IMR-90 (cell line): ENCODE results near the gene KLHL12.

Source experiments
- FOS ChIP-seq: fragments of 150-350 bp; IDR thresholded peaks from 2 replicates; pipeline ENCODE4 v1.6.1; 2016; ENCODE audit warnings: low read depth, low read length
- MAFK ChIP-seq: IDR thresholded peaks from 2 replicates; pipeline ENCODE4 v1.6.1; 2012; ENCODE audit warnings: low read depth, low read length, improper control_type of control experiment
- MXI1 ChIP-seq: IDR thresholded peaks from 2 replicates; pipeline ENCODE4 v1.6.1; 2012; ENCODE audit warnings: low read depth, mild to moderate bottlenecking, low read length, moderate library complexity, borderline replicate concordance
- POLR2A ChIP-seq: IDR thresholded peaks from 2 replicates; pipeline ENCODE4 v1.6.1; 2012; ENCODE audit warnings: mild to moderate bottlenecking, low read depth, low read length
- RAD21 ChIP-seq: IDR thresholded peaks from 2 replicates; pipeline ENCODE4 v1.6.1; 2012; ENCODE audit warnings: low read length, improper control_type of control experiment
- RCOR1 ChIP-seq: IDR thresholded peaks from 2 replicates; pipeline ENCODE4 v1.6.1; 2012; ENCODE audit warnings: mild to moderate bottlenecking, low read length, improper control_type of control experiment; ENCODE audit not compliant: insufficient replicate concordance
- SMC3 ChIP-seq: fragments of 150-350 bp; IDR thresholded peaks from 2 replicates; pipeline ENCODE4 v1.6.1; 2016; ENCODE audit warnings: low read depth, mild to moderate bottlenecking, antibody characterized with exemption, low read length, moderate library complexity
- TF ChIP-seq, protein P1 (sequence below): conservative IDR thresholded peaks from 2 replicates; pipeline ENCODE4 v1.5.1; 2012; ENCODE audit warnings: mild to moderate bottlenecking, low read depth, low read length, improper control_type of control experiment

DNA sequence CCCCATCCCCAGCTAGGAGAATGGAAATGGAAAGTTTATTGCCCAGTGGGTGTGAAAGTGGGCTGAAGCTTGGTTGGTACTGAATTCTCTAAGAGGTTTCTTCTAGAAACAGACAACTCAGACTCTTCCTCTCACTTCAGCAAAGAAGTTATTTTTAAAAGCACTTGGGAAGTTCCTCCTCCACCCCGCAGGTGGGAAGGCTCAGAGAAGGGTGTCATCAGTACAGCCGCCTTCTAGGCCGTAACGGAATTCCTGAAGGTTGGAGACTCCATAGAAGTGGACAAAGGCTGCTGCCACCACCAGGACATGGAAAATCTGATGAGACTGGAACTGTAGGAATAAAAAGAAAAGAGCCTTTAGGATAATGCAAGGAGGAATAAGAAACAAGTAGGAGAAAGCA lies 14.3 kb upstream of the KLHL12 start:
- TF ChIP-seq RAD21 (no peak), SMC3 (no peak), POLR2A (no peak), FOS (no peak), RCOR1 (no peak), MAFK (no peak), MXI1 (no peak)
- TF ChIP-seq, protein P1, sequence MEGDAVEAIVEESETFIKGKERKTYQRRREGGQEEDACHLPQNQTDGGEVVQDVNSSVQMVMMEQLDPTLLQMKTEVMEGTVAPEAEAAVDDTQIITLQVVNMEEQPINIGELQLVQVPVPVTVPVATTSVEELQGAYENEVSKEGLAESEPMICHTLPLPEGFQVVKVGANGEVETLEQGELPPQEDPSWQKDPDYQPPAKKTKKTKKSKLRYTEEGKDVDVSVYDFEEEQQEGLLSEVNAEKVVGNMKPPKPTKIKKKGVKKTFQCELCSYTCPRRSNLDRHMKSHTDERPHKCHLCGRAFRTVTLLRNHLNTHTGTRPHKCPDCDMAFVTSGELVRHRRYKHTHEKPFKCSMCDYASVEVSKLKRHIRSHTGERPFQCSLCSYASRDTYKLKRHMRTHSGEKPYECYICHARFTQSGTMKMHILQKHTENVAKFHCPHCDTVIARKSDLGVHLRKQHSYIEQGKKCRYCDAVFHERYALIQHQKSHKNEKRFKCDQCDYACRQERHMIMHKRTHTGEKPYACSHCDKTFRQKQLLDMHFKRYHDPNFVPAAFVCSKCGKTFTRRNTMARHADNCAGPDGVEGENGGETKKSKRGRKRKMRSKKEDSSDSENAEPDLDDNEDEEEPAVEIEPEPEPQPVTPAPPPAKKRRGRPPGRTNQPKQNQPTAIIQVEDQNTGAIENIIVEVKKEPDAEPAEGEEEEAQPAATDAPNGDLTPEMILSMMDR = no peak
